Pulmonary artery endothelial cell (primary cell): ENCODE results near the gene TRPT1. TPM values are rescaled to one million over a fixed set of nuclear protein-coding genes. Genes with fewer than 3 reads are reported as not detected.

Experiments
- DNase-seq: peaks from one replicate; pipeline ENCODE4 v3.0.0-alpha.2; 2011; ENCODE audit warnings: low read depth, low spot score
- total RNA-seq: library from RNA; depleted of rRNA; stranded (reverse); fragments of >200 nt; gene quantifications from 2 replicates; pipeline ENCODE4 v1.2.3, GENCODE V29; 2014

Gene TRPT1
- 13.4 and 20.0 TPM in 2 replicates for total RNA-seq

- no peak for DNase-seq
Observed at GRCh38 chr11:64225608-64226506, at the start of gene TRPT1, which contains the start of gene NUDT22. TRPT1 (minus strand) TSS chr11:64226186; CDS start chr11:64225860, 326 bp downstream. NUDT22 (plus strand) TSS chr11:64226274; CDS start chr11:64226653, 379 bp downstream.

GRCh38 chr11:64275031-64275800 is 49.2 kb upstream of the TRPT1 start:
- no peak for DNase-seq

- DNase-seq = peak; percentile 99
Observed at GRCh38 chr11:64269540-64270220, 43.7 kb upstream of the TRPT1 start.

- DNase-seq = no peak
Observed at GRCh38 chr11:64268893-64269539, 43.0 kb upstream of the TRPT1 start.

- peak; percentile 48 for DNase-seq
Observed at GRCh38 chr11:64268025-64268892, 42.3 kb upstream of the TRPT1 start.

GRCh38 chr11:64267207-64267945 is 41.4 kb upstream of the TRPT1 start:
- DNase-seq = no peak

- no peak for DNase-seq
Observed at GRCh38 chr11:64266339-64266738, 40.4 kb upstream of the TRPT1 start.

GRCh38 chr11:64265176-64266160 is 39.5 kb upstream of the TRPT1 start:
- DNase-seq = no peak

- DNase-seq = no peak
Observed at GRCh38 chr11:64264371-64264852, 38.4 kb upstream of the TRPT1 start.

GRCh38 chr11:64263947-64264317 is 37.9 kb upstream of the TRPT1 start:
- no peak for DNase-seq

- peak; percentile 58 for DNase-seq
Observed at GRCh38 chr11:64263021-64263946, 37.3 kb upstream of the TRPT1 start.

GRCh38 chr11:64262271-64263002 is 36.5 kb upstream of the TRPT1 start:
- no peak for DNase-seq

- DNase-seq = no peak
Observed at GRCh38 chr11:64261556-64262080, 35.6 kb upstream of the TRPT1 start.

- DNase-seq = no peak
Observed at GRCh38 chr11:64260147-64260708, 34.2 kb upstream of the TRPT1 start.

- no peak for DNase-seq
Observed at GRCh38 chr11:64259533-64260067, 33.6 kb upstream of the TRPT1 start.
